Stimulated activated CD4-positive, alpha-beta T cell treated with anti-CD3 and anti-CD28 coated beads, TNF-alpha, amount 100 ng/mL, for 4 hours (primary cell): ENCODE data around the gene HAUS1.
"Not testable (repeated sequence)": the region's sequence is repeated elsewhere in the genome, so short reads cannot be mapped to it uniquely, and the experiment has no call there.

ENCODE experiments used
- DNase-seq, 3 experiments: peaks; one replicate each; pipeline ENCODE4 v3.0.0-alpha.2; 2020; ENCODE audit warnings: low read depth in 3 of 3

The HAUS1 gene

DNA sequence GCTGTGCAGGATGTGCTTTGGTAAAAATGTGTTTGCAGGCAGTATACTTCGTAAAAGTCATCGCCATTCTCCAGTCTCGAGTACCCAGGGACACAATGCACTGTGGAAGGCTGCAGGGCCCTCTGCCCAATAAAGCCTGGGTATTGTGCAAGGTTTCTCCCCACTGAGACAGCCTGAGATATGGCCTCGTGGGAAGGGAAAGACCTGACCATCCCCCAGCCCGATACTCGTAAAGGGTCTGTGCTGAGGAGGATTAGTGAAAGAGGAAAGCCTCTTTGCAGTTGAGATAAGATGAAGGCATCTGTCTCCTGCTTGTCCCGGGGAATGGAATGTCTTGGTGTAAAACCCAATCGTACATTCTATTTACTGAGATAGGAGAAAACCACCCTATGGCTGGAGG is 15.7 kb upstream of the HAUS1 start:
- not testable (repeated sequence) for DNase-seq

DNA sequence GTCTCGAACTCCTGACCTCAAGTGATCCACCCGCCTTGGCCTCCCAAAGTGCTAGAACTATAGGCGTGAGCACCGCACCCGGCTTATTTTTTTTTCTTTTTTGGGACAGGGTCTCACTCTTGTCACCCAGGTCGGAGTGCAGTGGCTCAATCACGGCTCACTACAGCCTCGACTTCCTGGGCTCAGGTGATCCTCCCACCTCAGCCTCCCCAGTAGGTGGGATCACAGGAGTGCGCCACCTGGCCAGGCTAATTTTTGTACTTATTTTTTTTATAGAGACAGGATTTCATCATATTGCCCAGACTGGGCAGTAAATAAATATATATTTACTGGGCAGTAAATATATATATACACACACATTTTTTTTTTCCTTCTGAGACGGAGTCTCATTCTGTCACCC is 8.7 kb upstream of the HAUS1 start:
- no peak for DNase-seq

DNA sequence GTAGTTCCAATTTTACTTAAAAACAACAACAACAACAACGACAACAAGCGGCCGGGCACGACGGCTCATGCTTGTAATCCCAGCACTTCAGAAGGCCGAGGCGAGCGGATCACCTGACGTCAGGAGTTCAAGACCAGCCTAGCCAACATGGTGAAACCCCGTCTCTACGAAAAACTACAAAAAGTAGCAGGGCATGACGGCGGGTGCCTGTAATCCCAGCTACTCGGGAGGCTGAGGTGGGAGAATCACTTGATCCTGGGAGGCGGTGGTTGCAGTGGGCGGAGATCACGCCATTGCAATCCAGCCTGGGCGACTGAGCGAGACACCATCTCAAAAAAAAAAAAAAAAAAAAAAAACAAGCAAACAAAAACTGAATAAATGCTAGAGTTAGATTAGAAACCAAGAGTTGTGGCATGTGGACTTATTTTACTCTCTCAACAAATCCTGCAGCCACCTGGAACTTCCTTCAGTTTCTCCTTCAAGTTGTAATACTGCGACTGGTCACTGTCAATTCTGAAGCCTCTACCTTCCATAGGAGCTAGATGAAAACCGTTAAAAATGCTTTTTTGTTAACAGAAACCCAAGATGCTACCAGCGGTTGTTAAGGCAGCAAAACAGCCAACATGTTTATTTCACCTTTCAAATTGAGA is 7.4 kb upstream of the HAUS1 start:
- no peak for DNase-seq

DNA sequence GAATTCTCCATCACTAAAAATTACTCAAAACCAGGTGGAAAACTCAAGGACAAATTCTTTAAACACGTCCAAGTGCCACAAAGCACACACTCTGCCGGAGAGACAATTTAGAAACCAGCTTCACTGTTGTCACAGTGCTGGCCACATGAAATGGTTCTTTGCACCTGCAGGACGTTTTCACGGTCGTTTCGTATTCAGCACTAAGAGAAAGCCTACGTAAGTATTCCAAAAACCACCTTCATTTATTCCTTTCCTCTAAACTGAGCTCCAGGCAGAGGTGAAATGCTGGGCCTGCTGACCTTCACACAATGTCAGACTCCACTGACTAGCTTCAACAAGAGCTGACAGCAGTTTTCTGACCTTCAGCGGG is 6.8 kb upstream of the HAUS1 start:
- no peak for DNase-seq

DNA sequence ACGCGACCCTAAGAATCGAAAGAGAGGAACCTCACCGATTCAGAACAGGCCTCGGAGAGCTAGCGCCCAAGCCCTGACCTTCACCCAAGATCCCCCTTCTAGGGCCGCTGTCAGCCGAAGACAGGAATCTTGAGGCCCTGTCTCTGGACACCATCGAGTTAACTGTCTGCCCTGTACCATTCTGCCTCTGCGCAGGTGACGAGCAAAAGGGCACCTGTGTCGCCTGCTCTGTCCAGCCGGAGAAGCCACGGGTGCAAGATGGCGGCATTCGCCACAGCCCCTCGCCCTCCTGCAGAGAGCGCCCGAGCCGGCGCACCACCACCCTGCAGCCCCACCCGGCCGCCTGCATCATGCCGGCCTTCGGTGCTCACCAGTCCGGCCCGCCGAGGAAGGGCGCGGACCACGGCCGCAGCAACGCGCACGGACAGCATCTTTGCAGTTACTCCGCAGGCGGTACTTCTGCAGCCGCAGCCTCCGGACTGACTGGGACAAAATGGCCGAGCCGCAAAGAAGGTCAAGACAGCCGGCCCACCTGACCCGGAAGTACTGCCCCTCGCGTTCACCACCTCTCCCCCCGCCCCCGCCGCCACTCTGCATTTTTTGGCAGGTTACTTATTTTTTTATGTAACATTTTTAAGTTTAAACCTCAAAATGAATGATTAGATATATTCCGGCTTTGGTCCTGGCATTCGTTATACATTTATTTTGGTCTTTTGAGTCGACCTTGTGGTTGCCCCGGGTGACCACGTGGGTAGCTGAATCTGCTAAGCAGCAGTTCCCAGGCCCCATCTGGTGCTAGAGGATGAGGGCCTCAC is 6.2 kb upstream of the HAUS1 start, which contains the start of gene ATP5F1A:
Gene ATP5F1A (minus strand): TSS at position 496 of the 815 bp plus-strand sequence. CDS start 65 bp downstream, at position 431.
- DNase-seq = peak; percentile 73 to 75 (median 75)

DNA sequence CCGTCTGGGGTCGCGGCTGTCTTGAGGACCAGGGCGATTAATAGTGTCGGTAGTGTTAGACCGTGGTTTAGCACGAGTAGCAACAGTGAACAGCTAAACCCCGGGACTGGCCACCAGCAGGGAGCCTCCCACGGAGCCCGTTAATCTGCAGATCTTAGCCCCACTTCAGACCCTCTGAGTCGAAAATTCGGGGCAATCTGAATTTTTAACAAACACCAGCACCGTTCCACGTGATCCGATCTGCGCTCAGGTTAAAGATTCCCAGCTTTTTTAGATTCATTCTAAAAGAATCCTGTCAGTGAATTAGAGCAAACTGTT is 5.6 kb upstream of the HAUS1 start:
- peak in 1 of 3 experiments; percentile 50 for DNase-seq

DNA sequence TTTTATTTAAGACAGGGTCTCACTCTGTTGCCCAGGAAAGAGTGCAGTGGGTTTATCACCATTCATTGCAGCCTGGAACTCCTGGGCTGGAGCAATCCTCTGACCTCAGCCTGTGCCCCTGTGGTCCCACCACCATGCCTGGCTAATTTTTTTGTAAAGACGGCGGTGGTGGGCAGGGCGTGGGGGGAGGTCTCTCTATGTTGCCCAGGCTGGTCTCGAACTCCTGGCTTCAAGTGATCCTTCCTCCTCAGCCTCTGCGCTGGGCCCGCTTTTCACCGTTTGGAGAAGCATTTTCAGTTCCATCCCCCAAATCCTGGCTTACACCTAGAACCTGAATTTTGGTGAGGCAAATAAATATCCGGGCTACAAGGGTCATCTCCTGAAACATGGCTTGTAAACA is 4.7 kb upstream of the HAUS1 start:
- DNase-seq = no peak

DNA sequence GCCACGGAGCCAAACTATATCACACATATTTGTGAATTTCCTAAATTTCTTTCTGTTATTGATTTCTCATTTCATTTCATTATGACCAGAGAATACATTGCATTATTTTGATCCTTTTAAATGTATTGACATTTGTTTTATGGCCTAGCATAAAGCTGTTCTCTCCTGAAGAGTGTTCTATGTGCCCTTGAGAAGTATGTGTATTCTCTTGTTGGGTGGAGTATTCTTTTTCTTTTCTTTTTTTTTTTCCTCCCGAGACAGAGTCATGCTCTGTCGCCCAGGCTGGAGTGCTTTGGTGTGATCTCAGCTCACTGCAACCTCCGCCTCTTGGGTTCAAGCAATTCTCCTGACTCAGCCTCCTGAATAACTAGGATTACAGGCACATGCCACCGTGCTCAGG is 5.2 kb downstream of the HAUS1 start:
- no peak for DNase-seq

DNA sequence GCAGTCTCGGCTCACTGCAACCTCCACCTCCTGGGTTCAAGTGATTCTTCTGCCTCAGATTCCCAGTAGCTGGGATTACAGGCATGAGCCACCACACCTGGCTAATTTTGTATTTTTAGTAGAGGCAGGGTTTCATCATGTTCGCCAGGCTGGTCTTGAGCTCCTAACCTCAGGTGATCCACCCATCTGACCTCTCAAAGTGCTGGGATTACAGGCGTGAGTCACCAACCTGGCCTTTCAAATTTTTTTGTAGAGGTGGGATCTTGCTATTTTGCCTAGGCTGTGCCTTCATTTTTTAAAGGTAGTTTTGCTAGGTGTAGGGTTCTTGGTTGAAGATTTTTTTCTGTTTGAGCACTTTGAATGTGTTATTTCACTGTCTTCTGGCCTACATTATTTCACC is 6.2 kb downstream of the HAUS1 start:
- no peak for DNase-seq

DNA sequence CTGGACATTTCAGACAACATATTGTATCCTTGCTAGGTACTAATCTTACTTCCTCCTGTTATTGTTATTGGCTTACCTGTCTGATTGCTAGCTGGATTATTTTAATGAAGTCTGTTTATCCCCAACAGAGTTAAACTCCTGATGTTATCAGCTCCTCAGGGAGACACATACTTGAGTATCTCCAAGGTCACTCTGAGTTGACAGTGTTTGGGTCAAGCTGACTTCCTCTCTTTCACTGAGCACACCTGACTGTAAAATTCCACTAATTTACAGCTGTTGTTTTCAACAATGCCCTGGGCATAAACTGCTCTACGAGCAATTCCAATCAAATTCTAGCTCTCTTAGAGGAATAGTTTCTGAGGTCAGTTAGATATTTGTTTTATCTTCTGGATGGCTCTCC is 9.6 kb downstream of the HAUS1 start:
- no peak for DNase-seq

DNA sequence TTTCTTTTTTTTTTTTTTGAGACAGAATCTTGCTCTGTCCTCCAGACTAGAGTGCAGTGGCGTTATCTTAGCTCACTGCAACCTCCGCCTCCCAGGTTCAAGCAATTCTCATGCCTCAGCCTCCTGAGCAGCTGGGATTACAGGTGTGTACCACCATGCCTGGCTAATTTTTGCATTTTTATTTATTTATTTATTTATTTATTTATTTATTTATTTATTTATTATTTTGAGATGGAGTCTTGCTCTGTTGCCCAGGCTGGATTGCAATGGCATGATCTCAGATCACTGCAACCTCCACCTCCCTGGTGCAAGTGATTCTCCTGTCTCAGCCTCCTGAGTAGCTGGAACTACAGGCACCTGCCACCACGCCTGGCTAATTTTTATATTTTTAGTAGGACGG is 22.4 kb downstream of the HAUS1 start:
- DNase-seq = not testable (repeated sequence)

DNA sequence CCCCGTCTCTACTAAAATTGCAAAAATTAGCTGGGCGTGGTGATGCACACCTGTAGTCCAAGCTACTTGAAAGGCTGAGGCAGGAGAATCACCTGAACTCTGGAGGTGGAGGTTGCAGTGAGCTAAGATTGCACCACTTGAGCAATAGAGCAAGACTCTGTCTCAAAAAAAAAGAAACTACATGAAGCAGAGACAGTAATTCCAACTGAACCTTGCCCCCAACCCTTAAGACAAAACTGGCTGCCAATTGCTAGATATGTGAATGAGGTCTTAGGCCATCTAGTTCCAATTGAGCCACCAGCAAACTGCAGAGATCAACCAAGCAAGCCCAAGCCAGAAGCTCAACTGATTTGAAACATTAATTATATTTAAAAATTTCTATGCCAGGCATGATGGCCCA is 25.9 kb downstream of the HAUS1 start:
- DNase-seq = no peak

DNA sequence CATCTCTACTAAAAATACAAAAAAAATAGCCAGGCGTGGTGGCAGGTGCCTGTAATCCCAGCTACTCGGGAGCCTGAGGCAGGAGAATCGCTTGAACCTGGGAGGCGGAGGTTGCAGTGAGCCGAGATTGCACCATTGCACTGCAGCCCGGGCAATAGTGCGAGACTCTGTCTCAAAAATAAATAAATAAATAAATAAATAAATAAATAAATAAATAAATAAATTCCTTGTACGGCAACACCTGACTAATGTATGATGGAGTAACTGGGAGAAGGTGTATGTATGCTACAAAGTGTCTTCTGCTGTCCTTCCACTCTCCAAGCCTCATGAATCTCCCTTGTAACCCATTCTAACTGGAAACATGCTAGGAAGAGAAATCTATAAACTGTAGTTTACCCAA is 26.4 kb downstream of the HAUS1 start:
- not testable (repeated sequence) for DNase-seq

DNA sequence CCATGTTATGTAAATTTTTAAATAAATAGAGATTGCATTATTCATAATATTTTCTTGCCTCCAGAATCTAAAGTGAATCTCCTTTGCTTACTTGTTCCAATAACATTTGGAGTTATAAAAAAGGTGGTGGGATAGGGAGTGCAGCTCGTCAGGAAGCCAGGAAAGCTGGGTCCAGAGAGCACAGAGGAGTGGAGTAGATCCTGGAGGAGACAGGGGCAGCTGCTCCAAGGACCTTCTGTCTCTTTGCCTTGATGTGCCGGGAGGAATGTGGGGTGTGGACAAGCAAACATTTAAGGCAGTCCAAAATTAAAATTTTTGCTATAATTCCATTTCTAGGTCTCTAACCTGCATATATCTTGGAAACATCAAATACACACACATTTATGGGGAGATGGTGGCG is 29.3 kb downstream of the HAUS1 start:
- DNase-seq = no peak

DNA sequence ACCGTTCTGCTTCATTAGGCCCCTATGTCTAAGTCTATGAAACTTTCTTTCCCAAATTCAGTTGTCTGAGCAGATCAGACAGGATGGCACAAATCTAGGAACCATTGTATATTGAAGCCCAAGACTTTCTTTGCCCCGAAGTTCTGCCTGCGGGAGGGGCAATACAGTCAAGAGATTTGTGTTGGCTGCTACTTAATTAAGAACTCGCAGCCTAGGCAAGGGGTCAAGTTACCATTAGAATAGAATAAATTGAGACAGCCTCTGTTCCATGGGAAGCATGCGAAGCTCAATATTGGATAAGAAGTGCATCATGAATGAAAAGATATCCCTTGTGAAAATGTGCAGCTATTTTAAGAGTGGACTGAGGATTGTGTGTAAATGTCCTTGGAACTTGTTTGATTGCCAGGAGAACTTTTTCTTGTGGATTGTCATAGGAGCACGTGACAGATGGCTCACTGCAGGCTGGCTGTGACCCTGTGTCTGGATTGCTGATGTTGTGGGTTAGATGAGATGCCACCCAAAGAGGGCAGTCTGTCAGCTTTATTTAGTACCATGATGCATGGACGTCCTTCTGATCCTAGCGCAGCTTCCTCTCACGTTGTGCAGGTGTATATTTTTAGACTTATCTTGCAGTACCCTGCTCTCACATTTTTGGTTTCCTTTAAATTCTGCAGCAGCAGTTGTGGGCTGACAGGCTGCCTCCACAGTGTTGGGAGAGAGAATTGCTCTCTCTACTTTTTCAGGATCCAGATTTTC is 30.9 kb downstream of the HAUS1 start:
- no peak for DNase-seq

DNA sequence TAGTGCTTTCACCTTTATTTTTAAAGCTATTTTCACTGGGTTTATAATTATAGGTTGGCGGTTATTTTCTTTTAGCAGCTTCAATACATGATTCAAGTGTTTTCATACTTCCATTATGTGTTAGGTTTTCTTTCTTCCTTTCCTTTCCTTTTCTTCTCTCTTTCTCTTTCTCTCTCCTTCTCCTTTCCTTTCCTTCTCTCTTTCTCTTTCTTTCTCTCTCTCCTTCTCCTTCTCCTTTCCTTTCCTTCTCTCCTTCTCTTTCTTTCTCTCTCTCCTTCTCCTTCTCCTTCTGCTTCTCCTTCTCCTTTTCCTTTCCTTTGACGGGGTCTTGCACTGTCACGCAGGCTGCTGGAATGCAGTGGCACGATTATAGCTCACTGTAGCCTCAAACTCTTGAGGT is 36.0 kb downstream of the HAUS1 start:
- DNase-seq = no peak

DNA sequence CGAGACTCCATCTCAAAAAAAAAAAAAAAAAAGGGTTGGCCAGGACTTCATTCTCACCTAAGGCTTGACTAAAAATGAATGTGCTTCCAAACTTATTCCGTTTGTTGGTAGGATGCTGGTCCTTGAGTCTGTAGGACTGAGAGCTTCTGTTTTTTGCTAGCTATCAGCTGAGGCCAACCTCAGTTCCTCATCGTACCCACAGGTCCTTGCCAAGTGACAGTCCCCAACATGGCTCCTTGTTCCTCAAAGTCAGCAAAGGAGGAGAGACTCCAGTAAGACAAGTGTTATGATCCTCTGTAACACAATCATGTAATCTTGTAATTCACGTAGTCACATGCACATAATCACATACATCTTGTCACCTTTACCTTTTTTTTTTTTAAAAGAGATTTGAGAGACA is 37.0 kb downstream of the HAUS1 start:
- no peak for DNase-seq

DNA sequence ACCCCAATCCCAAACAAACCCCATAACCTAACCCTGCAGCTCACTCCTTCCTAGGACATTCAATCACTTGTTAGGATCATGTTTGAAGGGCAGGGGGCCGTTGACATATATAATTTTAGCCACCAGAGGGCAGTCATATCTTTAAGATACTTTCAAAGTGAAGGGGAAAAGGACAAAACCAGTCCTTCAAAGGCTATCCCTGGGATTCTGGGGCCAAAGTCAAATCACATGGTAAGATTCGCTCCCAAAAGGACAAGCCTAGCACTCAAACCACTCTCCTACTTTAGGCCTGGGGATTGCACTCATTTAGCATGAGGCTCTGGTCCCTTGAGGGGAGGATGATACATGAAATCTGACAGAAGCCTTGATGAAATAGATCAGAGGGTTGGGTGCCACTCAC is 44.6 kb downstream of the HAUS1 start:
- peak in 1 of 3 experiments; percentile 21 for DNase-seq

DNA sequence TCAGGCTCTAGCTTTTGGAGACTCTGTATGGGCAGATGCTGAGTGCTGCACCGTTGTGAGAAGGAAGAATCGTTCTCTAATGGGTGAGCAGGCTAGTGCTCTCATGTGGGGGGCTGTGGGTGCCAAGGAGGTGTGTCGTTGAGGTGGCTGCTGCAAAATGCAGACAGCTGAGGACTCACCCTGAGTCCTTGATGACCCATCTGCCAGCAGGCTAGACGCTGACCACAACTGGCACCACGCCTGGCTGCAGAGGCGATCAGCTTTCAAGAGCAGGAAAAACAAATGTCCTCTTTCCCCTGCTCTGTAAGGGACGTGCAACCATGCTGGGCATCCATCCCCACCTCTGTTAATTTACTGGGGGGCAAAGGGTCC is 48.2 kb downstream of the HAUS1 start:
- no peak for DNase-seq

DNA sequence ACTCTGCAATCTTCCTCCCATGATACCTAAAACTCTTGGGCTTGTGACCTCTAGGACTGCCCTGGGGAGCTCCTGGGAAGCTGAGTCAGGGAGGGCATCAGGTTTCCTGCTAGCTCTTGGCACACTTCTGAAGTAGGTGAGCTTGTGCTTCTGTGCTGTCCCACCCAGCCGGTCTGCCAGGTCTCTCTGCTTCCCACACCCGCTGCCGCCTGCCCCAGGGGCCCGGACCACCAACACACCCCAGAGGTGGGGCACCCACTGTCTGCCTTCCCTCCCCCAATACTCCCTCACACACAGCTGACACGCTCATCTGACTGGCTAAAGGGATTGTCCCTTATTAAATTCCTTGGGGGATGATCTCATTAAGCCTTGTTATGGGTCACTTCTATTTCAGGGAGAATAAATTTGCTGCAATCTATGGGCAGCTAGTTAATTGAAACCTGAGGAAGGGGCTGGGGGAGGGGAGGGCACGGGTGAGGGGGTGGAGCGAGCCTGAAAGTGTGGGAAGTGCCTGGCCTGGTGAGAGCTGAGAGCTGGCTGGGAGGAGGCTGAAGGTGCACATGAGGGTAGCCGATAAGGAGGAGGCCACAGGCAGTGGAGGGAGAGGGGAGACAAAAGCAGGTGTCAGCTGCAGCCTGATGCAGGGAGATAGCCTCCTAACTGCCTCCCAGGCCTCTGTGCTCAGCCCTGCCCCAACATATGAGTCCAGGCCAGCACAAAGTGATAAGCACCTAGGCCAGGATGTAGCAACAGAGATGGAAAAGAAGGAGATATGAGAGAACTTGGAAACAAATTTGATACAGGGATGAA is 48.8 kb downstream of the HAUS1 start:
- no peak for DNase-seq

DNA sequence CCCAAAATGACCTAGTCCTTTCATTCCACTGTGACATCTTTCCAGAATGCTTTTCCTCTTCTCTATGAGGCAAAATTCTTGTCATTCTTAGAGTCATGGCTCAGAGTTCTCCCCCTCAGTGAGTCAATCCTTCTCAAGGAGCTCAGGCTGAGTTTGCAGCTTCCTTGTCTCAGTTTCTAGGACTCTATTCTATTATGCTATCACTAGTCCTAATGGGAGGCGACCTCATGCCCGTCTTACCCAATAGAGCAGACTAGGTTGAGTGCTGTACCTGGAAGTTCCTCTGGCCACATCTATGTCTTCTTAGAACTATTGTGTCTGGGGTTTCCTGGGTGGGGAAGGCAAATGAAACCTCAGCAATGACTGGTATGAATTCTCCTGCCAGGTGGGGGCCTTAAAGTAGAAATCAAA is 51.5 kb downstream of the HAUS1 start:
- DNase-seq = peak in 1 of 3 experiments; percentile 36

DNA sequence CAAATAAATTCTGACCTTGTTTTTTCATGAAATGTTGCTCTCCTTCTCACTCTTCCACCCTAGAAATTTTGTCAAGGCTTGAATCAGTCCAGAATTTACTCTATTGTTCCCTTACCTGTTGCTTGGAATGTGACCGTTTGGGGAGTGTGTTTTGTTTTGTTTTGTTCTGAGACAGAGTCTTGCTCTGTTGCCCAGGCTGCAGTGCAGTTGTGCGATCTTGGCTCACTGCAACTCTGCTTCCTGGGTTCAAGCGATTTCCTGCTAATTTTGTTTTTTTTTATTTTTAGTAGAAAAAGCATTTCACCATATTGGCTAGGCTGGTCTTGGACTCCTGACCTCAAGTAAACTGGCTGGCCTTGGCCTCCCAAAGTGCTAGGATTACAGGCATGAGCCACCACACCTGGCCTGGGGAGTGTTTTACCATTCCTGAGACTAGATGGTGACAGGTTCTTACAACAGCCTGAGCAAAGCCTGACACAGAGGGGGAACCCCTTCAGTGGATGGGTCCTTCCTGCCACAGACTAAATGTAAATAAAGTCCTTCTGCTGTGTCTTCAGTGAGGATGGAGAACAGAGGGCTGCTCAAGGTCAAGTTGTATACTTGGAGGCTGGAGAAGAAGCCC is 52.0 kb downstream of the HAUS1 start:
- no peak for DNase-seq
